GM18867 (cell line): ENCODE data around the gene ACSS1.

Experiments used
- ATAC-seq: cut with Tn5 transposase; IDR thresholded peaks from one replicate; pipeline ENCODE4 v1.9.1; 2021; ENCODE audit warnings: mild to moderate bottlenecking, moderate library complexity; ENCODE audit not compliant: unreplicated experiment

ACSS1 gene

DNA sequence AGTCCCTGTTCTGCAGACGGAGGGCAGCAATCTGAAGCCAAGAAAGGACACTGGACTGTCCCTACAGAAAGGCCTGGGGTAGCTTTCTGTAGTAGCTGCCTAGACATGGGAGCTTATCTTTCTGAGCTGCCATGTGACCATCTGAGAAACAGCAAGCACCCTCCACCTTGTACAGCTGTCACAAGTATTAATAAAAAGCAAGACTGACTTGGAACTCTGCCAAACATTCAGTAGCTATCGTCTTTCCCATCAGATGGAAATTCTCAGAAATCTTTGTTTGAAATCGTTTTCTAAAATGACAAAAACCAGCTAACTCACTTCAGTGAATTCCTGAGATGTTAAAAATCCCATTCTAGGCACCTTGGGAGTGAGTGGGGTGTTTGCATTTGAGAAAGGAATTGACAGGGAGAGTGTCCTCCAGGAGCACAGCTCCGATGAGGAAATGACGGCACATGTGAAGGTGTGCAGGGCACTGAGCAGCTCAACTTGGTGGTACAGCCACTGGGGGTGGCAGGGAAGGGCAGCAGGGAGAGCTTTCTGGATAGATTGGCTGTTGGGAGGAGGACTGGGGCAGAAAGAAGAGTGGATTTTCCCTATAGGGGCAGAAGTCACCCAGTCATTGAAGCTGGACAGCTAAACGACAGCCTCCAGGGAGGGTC, 24.5 kb downstream of the ACSS1 start:
- no peak for ATAC-seq

GRCh38 chr20:25032478-25033264, 25.3 kb downstream of the ACSS1 start:
- no peak for ATAC-seq

GRCh38 chr20:25032065-25032477, 25.9 kb downstream of the ACSS1 start:
- ATAC-seq, result no peak

- ATAC-seq, result no peak
These were observed 26.7 kb downstream of the ACSS1 start for GRCh38 chr20:25031241-25031640.

DNA sequence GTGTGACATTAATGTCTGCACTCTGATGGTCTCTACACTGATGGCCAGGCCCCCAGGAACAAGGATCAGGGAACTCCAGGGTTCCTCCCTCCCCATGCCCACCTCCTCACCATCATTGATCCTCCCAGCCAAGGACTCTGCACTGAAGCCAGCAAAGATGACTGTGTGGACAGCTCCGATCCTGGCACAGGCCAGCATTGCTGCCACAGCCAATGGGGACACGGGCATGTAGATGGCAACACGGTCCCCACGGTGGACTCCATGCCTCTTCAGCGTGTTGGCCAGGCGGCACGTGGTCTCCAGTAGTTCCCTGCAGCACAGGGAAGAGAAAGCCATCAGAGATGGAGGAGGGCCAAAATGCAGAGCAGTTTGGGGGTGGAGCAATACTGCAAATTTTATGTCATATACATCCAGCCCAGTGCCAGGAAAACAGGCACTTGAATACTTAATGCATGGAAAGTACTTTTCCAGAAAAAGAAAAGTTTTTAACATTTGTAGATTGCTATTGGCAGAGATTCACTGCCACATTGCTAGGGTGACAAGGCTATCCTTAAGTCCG, 27.2 kb downstream of the ACSS1 start:
- ATAC-seq, result no peak

GRCh38 chr20:25030007-25030648, 27.8 kb downstream of the ACSS1 start:
- no peak for ATAC-seq

DNA sequence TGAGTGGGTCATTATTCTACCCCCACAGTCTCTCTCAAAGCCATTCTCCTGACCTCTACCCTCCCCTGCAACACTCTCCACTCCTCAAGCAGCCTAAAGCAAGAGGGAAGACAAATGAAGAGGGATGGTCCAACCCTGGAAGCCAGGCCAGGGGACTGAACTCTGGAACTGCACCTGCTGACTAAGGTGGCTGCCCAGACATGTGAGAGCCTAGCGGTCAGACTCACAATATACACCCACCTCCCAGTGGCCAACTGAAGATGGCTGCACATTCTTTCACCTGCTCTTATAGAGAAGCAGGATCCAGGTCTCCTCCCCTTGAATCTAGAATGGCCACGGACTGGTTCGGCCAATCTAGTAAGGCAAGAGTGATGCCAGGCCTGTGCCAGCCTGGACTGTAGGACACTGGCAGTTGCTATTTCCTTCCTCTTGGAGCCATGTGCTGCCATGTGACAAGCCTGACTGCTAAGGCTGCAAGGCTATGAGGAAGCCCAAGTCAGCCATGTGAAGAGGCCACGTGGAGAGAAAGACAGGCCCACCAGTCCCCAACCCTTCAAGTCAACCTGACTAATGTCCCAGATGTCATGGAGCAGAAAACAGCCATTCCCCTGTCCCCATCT, 31.8 kb downstream of the ACSS1 start:
- no peak for ATAC-seq

- no peak for ATAC-seq
These were observed 32.7 kb downstream of the ACSS1 start for GRCh38 chr20:25025091-25025861.

DNA sequence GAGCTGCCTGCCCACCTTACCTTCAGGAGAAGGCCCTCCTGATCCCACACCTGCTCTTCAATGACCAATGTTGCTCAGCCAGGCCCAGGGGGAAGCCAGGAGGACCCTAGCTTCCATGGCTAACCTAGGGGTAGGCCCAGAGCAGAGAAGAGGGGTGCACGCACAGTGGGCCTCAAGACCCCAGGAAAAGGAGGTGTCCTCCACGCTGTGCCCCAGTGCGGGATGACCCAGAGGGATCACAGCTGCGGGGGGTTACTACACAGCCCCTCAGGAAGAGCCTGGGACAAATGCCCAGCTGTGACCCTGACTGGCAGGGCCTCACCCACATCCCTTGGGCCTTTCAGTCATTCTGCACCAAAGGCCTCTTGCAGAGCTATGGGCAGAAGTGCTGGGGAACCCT, 33.8 kb downstream of the ACSS1 start:
- no peak for ATAC-seq

- no peak for ATAC-seq
These were observed 34.6 kb downstream of the ACSS1 start for GRCh38 chr20:25023356-25023755.

GRCh38 chr20:25022680-25023079, 35.3 kb downstream of the ACSS1 start:
- ATAC-seq, result no peak

DNA sequence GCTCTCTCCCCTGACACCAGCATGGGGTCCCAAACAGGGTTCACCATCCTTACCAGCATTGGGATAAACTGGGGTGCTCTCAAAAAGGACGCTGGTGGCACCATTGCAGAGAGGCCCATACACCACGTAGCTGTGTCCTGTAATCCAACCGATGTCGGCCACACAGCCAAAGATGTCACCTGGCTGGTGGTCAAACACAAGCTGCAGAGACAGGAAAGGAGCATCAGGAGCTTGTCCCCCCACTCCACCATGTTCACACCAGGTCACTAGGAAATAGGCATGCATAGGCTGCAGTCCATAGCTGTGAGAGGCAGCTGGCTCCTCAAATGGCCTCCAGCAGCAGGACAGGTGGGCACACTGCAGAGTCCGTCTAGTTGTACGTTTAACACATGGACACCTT, 36.6 kb downstream of the ACSS1 start:
- ATAC-seq, result no peak

GRCh38 chr20:25020901-25021301, 37.0 kb downstream of the ACSS1 start:
- ATAC-seq, result no peak

- no peak for ATAC-seq
These were observed 37.6 kb downstream of the ACSS1 start for GRCh38 chr20:25020345-25020744.

GRCh38 chr20:25019381-25020155, 38.4 kb downstream of the ACSS1 start:
- no peak for ATAC-seq

DNA sequence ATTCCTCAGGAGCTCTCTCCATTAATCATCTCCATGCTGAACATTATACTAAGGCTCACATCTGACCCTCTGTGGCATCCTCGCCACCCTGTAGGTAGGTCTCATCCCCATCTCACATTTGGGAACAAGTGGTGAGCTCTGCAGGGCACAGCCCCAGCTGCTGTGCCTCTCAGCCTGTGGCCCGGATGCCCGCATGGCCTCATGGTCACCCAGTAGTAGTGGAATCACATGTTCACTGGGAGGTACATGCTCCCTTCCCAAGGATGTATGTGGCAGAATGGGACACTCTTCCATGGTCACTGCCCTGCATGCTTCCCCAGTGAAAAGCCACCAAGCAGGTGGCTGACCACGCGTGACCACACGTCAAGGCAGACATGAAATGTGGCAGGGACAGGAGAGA, 39.1 kb downstream of the ACSS1 start:
- no peak for ATAC-seq

- no peak for ATAC-seq
These were observed 39.5 kb downstream of the ACSS1 start for GRCh38 chr20:25018425-25018824.

- no peak for ATAC-seq
These were observed 40.6 kb downstream of the ACSS1 start for GRCh38 chr20:25017257-25017803.

- no peak for ATAC-seq
These were observed 41.5 kb downstream of the ACSS1 start for GRCh38 chr20:25016471-25016870.
